T1000 (cell line): Measurements from ENCODE around the gene PDZRN3.

ENCODE experiments used
- DNase-seq: peaks from one replicate; lab custom pipeline; 2025; ENCODE audit warnings: mixed read lengths; lab: John Stamatoyannopoulos, UW

PDZRN3 gene

DNA sequence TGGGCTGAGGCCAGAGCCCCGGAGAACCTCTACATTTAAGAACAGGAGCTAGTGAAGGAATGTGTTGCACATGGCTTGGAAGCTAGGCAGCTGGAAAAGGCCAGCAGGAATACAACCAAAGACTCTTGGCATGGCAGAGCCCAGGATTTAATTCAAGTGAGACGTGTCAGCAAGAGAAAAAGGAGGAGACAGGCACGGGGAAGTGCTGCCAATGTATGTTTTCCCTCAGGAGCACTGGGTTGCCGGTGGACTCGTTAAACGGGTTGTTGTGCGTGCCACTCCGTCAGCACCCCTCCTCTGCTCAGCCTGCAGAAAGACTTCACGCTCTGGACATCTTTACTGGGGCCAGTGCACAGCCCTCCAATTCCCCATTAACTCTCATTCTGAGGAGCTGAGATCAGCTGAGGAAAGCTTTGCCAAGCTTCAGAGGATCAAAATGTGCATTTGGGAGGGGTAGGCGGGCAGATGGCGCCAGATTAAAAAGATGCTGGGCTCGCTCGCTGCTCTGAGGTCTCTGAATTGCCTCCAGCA lies 103.7 kb downstream of the PDZRN3 start:
- no peak for DNase-seq

DNA sequence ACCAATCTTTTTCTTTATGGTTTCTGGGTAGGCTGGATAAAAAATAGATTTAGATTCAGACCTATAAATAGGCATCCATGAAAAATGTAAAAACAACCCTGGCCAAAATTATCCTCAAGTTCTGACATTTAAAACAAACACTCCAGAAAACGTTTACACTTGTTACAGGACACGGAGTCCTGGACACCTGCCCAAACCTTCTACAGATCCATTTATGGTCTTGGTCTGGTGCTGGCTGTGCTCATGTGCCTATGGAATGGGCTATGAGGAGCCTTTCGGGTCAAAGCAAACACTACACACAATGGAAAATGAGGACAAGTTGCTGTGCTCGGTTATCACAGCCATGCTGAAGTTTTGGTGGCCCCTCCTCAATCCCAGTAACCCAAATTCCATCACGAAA lies 108.1 kb downstream of the PDZRN3 start:
- no peak for DNase-seq

GRCh38 chr3:73513260-73513659 lies 111.5 kb downstream of the PDZRN3 start:
- no peak for DNase-seq

DNA sequence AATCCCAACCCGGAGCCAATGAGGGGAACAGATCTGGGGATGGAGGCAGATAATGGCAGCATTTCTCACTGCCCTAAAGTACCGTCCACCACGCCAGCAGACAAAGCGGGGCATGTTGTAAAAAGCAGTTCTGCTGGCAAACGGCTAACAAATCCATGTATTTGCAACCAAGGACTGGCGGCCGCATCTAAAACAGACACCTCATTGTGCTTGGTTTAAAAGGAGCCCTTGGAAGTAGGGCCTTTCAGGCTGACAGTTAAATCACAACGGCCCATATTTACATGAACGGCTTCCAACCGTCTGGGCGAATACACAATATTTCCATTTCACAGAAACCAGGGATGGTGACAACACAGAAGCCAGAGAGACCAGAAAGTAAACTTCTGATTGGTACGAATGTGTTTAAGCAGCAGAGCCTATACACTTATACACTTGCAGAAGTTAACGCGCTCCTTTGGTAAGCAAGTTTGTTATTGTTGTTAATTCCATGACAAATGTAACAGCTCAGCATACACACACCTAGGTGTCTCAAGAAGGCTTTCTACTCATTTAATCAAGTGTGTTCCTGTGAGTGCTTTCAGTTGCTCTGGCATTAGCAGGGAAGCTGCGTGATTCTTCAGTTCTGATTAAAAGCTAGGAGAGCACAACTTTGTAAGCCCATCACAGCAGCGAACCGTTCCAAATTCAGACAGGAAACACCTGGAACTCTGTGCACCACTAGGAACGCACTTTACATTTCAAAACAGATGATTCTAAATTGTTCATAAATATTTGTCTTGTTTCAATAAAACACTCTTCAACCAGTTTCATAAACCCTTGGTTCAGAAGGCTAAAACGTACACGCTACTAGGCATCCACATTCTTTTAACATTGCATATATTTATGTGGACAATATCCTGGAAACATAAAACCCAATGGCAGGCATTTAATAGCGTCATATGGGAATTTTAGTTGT lies 112.9 kb downstream of the PDZRN3 start:
- DNase-seq = no peak

DNA sequence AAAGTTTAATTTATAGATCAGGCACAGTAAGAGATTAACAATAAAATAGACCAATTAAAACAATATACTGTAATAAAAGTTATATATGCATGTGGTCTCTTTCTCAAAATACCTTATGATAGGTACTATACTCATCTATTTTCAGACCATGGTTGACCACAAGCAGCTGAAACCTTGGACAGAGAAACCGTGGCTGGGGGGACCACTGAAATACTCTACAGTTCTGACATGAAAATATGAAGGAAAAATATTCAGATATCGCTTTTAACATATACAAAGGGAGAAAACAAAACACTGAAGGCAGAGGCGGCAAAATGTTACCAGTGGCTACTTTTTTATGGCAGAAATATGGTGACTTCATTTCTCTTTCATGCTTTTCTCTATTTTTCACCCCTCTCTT lies 114.0 kb downstream of the PDZRN3 start:
- DNase-seq = no peak

DNA sequence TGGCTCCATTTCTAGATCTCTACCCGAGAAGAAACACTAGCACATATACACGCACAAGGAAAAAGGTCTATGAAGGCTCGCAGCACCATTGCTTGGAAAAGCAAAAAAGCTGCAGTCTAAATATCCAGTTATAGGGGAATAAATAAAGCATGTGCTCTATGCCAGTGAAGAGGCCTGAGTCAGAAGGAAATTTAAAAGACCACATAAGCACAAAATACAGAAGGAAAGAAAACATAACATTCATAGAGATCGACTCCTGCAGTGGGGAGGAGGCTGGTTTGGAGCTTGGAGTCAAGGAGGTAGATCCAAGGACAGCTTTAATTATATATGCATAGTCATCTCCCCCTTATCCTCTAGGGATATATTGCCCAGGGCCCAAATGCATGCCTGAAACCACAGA lies 114.4 kb downstream of the PDZRN3 start:
- no peak for DNase-seq

DNA sequence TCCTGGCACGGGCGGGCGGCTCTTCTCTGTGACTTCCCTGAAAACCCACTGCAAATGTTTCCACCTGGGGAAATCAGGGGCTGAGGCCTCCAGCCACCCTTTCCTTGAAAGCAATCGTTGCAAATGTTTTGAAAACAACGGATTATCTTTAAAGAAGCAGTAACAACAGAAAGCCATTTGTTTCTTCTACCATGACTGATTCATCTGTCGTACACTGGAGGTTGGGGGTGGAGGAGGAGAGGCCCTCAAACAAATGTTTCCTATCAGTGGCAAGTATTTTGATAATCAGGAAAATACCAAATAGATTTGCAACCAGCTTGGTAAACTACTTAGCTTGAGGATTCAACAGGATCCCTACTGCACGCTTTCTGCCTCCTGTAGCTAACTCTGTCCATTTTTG lies 114.9 kb downstream of the PDZRN3 start:
- DNase-seq = no peak

DNA sequence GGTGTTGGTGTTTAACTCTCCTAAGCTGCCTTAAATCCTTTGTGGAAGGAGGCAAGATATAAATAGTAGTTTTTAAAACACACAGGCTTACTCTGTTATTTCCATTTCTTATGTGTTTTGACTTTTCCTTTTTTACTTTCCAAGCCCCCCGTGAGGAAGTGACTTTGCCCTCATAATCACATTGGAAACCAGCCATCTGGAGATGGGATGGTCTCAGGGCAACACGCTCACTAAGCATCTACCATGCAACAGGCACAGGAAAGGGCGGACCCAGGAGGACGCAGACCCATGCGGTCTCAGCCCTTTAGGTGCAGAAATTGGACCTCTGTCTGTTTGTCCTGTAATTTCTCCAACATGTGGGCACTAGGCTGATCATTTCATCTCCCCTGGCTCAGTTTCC lies 115.7 kb downstream of the PDZRN3 start:
- DNase-seq = no peak

DNA sequence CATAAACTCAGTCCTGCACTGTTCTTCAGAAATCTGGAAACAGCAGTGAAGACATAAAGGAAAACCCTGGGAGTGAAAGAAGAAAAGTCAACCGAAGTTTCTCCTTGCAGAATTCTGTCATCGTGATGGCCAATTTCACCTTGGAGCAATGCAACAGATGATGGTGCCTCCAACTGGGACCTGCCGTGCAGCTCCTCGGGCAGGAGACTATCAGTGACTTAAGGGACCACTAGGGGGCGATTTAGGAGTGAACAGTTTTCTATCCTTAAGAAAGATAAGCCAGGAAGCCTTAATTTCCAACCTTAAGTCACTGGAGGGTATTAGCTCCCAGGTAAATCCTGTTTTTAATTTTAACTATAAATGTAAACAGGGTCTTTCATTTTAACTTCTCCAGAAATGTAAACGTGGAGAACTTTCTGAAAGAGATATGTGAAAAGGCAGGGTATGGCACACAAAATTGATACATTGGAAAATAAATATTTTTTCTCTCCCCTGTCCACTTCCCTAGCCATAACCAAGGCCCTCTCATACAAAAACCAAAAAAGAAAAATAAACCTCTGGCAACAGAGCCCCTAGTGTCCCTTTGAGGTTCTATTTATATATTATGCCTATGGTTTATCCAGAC lies 116.3 kb downstream of the PDZRN3 start:
- DNase-seq = peak; percentile 28

DNA sequence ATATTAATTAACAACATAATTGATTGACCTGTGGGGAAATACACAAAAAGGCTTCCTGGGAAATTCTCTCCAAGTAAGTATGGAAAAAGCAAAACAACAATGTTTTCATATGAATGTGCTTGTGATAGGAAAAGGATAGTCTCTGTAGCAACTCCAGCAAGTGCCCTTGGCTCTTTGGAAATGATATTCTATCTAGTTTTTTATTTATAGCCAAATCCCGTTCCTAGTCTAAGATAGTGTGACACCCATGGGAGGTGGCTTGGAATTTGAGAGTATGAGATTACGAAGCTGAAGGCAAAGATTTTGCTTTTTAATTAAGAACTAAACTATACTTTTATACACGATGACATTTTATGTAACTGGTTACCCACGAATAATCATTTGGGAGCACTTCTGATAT lies 119.9 kb downstream of the PDZRN3 start:
- DNase-seq = no peak

DNA sequence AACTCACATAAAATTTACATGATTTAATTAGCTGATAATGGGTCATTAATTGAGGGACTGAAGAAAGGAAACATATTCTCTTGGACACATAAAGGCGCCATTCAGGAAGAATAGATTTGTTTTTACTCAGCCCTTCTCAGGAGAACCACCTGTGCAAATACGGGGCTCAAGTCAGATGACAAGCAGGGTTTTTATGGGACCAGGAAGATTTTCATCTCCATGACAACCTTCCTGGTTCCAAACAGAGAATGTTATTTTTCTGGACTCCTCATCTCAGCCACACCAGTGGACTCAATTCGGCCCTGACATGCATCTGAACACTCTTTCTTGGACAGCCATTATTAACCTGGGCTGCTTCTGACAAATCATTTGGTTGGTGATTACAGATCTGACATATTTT lies 120.5 kb downstream of the PDZRN3 start:
- DNase-seq = no peak

GRCh38 chr3:73503781-73504180 lies 121.0 kb downstream of the PDZRN3 start:
- no peak for DNase-seq

GRCh38 chr3:73502609-73503583 lies 121.8 kb downstream of the PDZRN3 start:
- DNase-seq = peak; percentile 34

GRCh38 chr3:73500321-73500720 lies 124.4 kb downstream of the PDZRN3 start:
- DNase-seq = no peak

- no peak for DNase-seq
These were observed 125.0 kb downstream of the PDZRN3 start for GRCh38 chr3:73499787-73500186.

DNA sequence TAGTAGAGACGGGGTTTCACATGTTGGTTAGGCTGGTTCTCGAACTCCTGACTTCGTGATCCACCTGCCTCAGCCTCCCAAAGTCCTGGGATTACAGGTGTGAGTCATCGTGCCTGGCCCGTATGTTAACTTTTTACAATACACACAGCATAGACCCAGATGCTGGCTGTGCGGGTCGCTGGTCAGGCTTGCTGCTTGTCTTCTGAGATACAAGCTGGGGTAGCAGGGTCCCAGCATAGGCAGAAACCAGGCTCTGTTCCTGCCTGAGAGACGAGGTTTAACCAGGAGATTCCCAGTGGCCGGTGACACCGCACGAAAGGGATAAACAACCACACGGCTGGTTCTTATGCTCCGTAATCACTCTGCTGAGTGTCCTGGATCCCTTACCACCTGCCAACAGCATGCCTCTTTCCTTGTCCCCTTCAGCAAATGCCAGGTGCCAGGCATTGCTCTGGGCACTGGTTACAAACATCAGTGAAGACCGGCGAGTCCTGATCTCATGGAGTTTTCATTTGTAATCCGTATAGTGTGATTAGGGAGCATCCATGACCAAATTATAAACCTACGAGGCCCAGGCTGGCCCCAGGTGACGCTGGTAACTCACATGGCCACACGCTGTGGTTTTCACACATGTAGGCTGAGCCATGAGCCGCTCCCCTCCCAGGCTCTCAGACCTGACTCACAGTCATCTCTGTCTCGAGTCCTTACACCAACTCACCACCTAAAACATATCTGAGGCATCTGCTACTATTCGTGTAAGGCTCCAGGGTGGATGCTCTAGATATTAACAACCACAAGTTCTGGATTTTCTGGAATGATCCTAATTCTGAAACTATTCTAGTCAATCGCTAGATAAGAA lies 125.7 kb downstream of the PDZRN3 start:
- no peak for DNase-seq

DNA sequence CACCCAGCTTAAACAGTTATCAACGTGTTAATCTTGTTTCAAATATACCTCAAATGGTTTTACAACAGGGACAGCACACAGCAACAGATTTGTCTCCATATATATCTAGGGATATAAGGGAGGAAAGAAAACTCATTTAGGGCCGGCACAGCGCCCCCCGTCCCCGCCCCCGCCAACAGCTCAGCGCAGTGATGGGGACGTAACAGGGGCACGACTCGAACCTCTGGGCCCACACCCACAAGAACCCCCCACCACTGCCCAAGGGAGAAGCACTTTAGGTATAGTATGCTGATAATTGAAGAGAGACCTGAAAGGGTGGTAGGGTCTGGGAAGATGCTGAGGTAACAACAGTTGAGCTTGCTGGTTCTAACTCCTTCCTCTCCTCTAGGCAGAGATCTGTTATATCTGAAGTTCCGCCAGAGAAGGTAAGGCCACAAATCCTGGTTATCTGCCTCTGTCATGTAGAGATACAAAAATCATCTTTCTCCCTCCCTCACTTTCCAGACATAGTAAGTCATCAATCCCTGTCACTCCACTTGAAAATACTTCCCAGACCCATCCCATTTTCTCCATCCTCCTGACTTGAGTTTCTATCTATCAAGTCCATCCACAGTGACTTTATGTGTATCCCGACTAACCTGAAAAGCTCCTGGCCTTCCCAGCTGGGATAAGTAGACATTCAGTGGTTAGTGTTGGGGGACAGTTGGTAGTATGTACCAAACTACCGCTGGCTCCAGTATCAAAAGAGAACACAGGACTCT lies 126.9 kb downstream of the PDZRN3 start:
- DNase-seq = no peak

- peak; percentile 18 for DNase-seq
These were observed 131.0 kb downstream of the PDZRN3 start for GRCh38 chr3:73493543-73494308.

DNA sequence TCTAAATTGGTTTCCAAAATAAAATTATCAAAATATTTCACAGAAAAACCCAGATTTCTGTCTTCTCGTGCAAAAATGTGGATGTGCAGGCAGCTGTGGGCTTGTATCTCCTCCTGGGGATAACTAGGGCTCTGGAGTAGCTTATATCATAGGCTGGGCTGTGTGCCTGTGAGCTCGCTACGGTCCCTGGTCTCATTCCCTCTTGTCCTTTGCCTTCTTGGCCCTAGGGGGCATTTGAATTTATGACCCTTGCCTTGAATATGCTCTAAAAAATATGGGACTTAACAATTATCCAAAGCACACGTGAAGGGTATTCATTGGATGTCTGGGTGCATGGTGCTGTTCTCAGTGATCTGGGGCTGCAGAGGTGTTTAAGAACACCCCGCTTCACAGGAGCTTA lies 132.6 kb downstream of the PDZRN3 start:
- DNase-seq = no peak

- no peak for DNase-seq
These were observed 133.5 kb downstream of the PDZRN3 start for GRCh38 chr3:73491287-73491662.
